Common myeloid progenitor, CD34-positive (primary cell): ENCODE measurements around the gene CRYAB.

Source experiments
- CTCF ChIA-PET: fragments of 350-600 bp; sonication (Branson Sonifier 250); formaldehyde crosslinking; loops from one replicate; lab custom pipeline; 2021; ENCODE audit warnings: antibody characterized with exemption; lab: Charles Lee
- POLR2A ChIA-PET: fragments of 350-600 bp; sonication (Branson Sonifier 250); formaldehyde crosslinking; loops from one replicate; lab custom pipeline; 2021; ENCODE audit warnings: antibody characterized with exemption; lab: Charles Lee
- DNase-seq, 3 donors: peaks; one replicate each; pipeline versions ENCODE4 v3.0.0 to v3.0.0-alpha.2; 2013
- H3K27ac ChIP-seq, 2 experiments: 1 replicate in 1 of 2; 2 replicates in 1 of 2; pipeline ENCODE4 v1.7.0; 2013; ENCODE audit warnings: inconsistent platforms in 2 of 2, low read length in 2 of 2, mild to moderate bottlenecking in 2 of 2, low read depth in 1 of 2, moderate library complexity in 1 of 2; ENCODE audit not compliant: severe bottlenecking in 2 of 2, insufficient read depth in 1 of 2, poor library complexity in 1 of 2
- H3K27me3 ChIP-seq, 5 experiments: replicated peaks in 2 of 5; 1 replicate in 3 of 5; 2 replicates in 2 of 5; pipeline versions ENCODE4 v1.6.1 to v1.7.0; 2013; ENCODE audit warnings: low read length in 4 of 5, mild to moderate bottlenecking in 2 of 5, moderate library complexity in 2 of 5, inconsistent platforms in 1 of 5; ENCODE audit not compliant: insufficient read depth in 5 of 5, control insufficient read depth in 4 of 5
- H3K36me3 ChIP-seq, 4 experiments: 1 replicate in 2 of 4; 2 replicates in 2 of 4; pipeline versions ENCODE4 v1.6.1 to v1.7.0; 2013; ENCODE audit warnings: low read length in 3 of 4, control low read depth in 1 of 4, mild to moderate bottlenecking in 1 of 4; ENCODE audit not compliant: control insufficient read depth in 4 of 4, insufficient read depth in 4 of 4
- H3K4me1 ChIP-seq, 4 experiments: 1 replicate in 3 of 4; 2 replicates in 1 of 4; pipeline versions ENCODE4 v1.6.1 to v1.7.1; 2013; ENCODE audit warnings: low read length in 3 of 4, mild to moderate bottlenecking in 3 of 4, control low read depth in 1 of 4, inconsistent platforms in 1 of 4, moderate library complexity in 1 of 4; ENCODE audit not compliant: control insufficient read depth in 4 of 4, insufficient read depth in 4 of 4; ENCODE audit errors: control extremely low read depth in 1 of 4
- H3K4me3 ChIP-seq, 7 experiments: 1 replicate in 4 of 7; 2 replicates in 3 of 7; pipeline versions ENCODE4 v1.5.1 to v1.7.0; 2013; ENCODE audit warnings: mild to moderate bottlenecking in 7 of 7, low read length in 6 of 7, moderate library complexity in 6 of 7, inconsistent platforms in 2 of 7, low read depth in 2 of 7, control low read depth in 1 of 7; ENCODE audit not compliant: insufficient read depth in 4 of 7, control insufficient read depth in 1 of 7; ENCODE audit errors: extremely low read depth in 1 of 7
- H3K9me3 ChIP-seq, 5 experiments: 1 replicate in 4 of 5; 2 replicates in 1 of 5; pipeline versions ENCODE4 v1.6.1 to v1.7.1; 2013; ENCODE audit warnings: low read length in 4 of 5, mild to moderate bottlenecking in 2 of 5, inconsistent platforms in 1 of 5, low read depth in 1 of 5, moderate library complexity in 1 of 5; ENCODE audit not compliant: control insufficient read depth in 4 of 5, insufficient read depth in 2 of 5; ENCODE audit errors: control extremely low read depth in 1 of 5
- WGBS: methylation state at CpG from one replicate; pipeline ENCODE4 v1.1.5; 2013; ENCODE audit not compliant: insufficient coverage; 5-methylcytosine and 5-hydroxymethylcytosine counted together

CRYAB gene

DNA sequence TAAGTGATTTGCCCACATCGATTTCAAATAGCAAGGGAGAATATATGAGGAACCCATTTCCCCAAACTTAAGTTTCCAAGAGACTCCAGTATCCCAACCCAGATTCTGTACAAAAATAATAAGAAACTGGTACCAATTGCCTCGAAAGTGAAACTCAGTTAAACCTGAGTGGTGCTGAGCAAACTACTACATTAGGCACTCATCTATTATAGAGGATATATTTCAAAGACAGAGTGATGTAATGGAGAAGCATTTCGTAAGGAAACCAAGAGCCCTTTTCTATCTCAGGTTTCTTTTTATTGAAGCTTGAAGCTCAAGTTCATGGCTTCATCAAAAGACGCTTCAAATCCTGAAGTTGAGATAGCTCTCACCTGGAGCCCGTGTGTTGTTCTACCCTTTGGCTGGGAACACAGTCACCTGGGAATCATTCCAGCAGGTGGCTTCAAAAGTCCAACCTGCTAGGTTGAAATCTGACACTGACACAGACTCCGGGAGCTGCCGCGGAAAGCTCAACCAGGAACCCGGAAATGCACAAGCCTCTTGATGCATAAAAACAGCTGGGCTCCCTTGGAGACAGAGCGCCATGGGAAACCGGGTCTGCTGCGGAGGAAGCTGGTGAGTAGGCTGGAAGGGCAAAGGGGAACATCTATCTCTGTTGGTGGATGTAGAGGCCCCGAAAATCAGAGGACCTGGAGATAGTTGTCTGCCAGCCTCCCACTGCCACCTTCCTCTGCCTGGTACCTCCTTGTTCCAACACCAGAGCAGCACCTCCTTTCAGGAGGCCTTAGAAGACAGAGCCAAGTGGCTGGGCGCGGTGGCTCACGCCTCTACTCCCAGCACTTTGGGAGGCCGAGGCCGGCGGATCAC, 7.1 kb upstream of the CRYAB start, which contains the start of gene C11orf52:
Gene C11orf52 (plus strand): TSS at position 524 of the 867 bp plus-strand sequence. CDS start 60 bp downstream, at position 584.
- ChIA-PET POLR2A (no interaction called here), CTCF (interaction anchor here (1.4 to 1.5 kb wide), 2 partner anchors 10 to 20 kb away, joined by 3 to 4 read pairs; no protein-coding TSS in a partner anchor)
- DNase-seq = no peak
- Histone ChIP-seq H3K36me3 (no peaks in the 10 kb centered on the region), H3K4me3 (no peak within 1 kb of the TSS), H3K9me3 (no peaks in the 10 kb centered on the region), H3K4me1 (peaks cover 0 to 8% (median 0%) of the 10 kb centered on the region in 4 experiments), H3K27ac (no peak within 1 kb of the TSS), H3K27me3 (peaks cover 3 to 21% (median 9%) of the 10 kb centered on the region in 5 experiments)
- WGBS = 87% methylated on average over 18 of the region's 19 CpGs

DNA sequence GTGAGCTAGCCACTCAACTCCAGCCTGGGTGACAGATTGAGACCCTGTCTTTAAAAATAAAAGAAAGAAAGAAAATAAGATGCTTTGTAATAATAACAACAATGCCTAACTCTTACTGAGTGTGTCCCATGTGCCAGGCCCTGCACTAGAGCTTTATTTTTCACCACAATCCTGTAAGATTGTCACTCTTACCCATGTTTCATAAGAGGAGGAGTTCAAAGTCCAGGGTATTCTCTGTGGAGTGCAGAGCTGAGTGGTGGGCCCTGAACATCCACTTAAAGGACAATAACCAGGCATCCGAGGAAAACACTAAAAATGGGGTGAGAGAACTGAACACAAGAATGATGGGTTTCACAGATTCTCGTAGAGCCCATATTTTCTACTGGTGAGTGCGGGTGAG, 6.2 kb upstream of the CRYAB start:
- ChIA-PET POLR2A (no interaction called here), CTCF (interaction anchor here (1.5 kb wide), 1 partner anchor 11 kb away, joined by 4 read pairs; no protein-coding TSS in a partner anchor)
- WGBS = 97% methylated on average over 3 of the region's 3 CpGs

GRCh38 chr11:111917312-111917711, 5.7 kb upstream of the CRYAB start:
- Histone ChIP-seq H3K9me3 (no peaks in the 10 kb centered on the region), H3K27ac (no peak overlapping the region), H3K36me3 (no peaks in the 10 kb centered on the region), H3K4me3 (no peak overlapping the region), H3K27me3 (peaks cover 7 to 33% (median 11%) of the 10 kb centered on the region in 5 experiments), H3K4me1 (no peaks in the 10 kb centered on the region)
- no peak for DNase-seq
- ChIA-PET CTCF (no interaction called here), POLR2A (no interaction called here)
- no CpG with 5 or more reads among the region's 2 CpGs for WGBS

More for the DNA sequence above, 6.2 kb upstream of the CRYAB start:
- Histone ChIP-seq H3K27ac (no peak overlapping the region), H3K9me3 (no peaks in the 10 kb centered on the region), H3K27me3 (peaks cover 7 to 29% (median 10%) of the 10 kb centered on the region in 5 experiments), H3K36me3 (no peaks in the 10 kb centered on the region), H3K4me1 (peaks cover 0 to 3% (median 0%) of the 10 kb centered on the region in 4 experiments), H3K4me3 (no peak overlapping the region)
- no peak for DNase-seq

GRCh38 chr11:111916768-111917167, 5.2 kb upstream of the CRYAB start:
- 100% methylated on average over 1 of the region's 1 CpG for WGBS
- ChIA-PET POLR2A (no interaction called here), CTCF (no interaction called here)
- Histone ChIP-seq H3K36me3 (no peaks in the 10 kb centered on the region), H3K9me3 (no peaks in the 10 kb centered on the region), H3K27ac (no peak overlapping the region), H3K4me3 (no peak overlapping the region), H3K27me3 (peaks cover 7 to 38% (median 17%) of the 10 kb centered on the region in 5 experiments), H3K4me1 (no peaks in the 10 kb centered on the region)
- DNase-seq = no peak

- H3K27ac ChIP-seq = no peak overlapping the region
- ChIA-PET POLR2A (no interaction called here), CTCF (interaction anchor here (0.8 to 2.5 kb wide), 2 partner anchors 9 to 10 kb away, joined by 3 to 6 read pairs; no protein-coding TSS in a partner anchor)
- no peaks in the 10 kb centered on the region for H3K36me3 ChIP-seq
- no peaks in the 10 kb centered on the region for H3K4me1 ChIP-seq
- no peaks in the 10 kb centered on the region for H3K9me3 ChIP-seq
- 100% methylated on average over 3 of the region's 4 CpGs for WGBS
- DNase-seq = no peak
- peaks cover 16 to 59% (median 30%) of the 10 kb centered on the region in 5 experiments for H3K27me3 ChIP-seq
- H3K4me3 ChIP-seq = no peak overlapping the region
Observed at GRCh38 chr11:111913997-111914396, 2.4 kb upstream of the CRYAB start.

GRCh38 chr11:111913031-111913861, 1.7 kb upstream of the CRYAB start:
- no peak for DNase-seq
- CTCF ChIA-PET = interaction anchor here (0.8 to 2.5 kb wide), 2 partner anchors 8 to 10 kb away, joined by 3 to 6 read pairs; no protein-coding TSS in a partner anchor
- Histone ChIP-seq H3K27me3 (peaks cover 16 to 59% (median 31%) of the 10 kb centered on the region in 5 experiments), H3K36me3 (no peaks in the 10 kb centered on the region), H3K4me1 (no peaks in the 10 kb centered on the region), H3K4me3 (no peak overlapping the region), H3K9me3 (no peaks in the 10 kb centered on the region), H3K27ac (no peak overlapping the region)
- WGBS = 92% methylated on average over 24 of the region's 24 CpGs
- POLR2A ChIA-PET = no interaction called here
